GM23338 (cell line): ENCODE measurements around the gene ADGRG1.

Experiments used
- CREB1 ChIP-seq: fragments of 250-450 bp; sonication (Bioruptor Pico); IDR thresholded peaks from 2 replicates; pipeline ENCODE4 v1.5.0; 2020; ENCODE audit warnings: low read depth, mild to moderate bottlenecking, moderate library complexity
- CTCF ChIP-seq, 2 experiments: fragments of 200-600 bp in 1 of 2; sonication (generic) in 1 of 2; conservative IDR thresholded peaks; 2 replicates each; pipeline versions ENCODE4 v1.5.1 to v1.6.1; 2016 to 2017; ENCODE audit warnings: antibody characterized with exemption in 2 of 2, low read depth in 2 of 2, mild to moderate bottlenecking in 2 of 2, moderate library complexity in 1 of 2
- EZH2 ChIP-seq: fragments of 200-600 bp; sonication (generic); IDR thresholded peaks from one replicate; pipeline ENCODE4 v1.8.0; 2017; ENCODE audit warnings: antibody characterized with exemption, mild to moderate bottlenecking, low read depth; ENCODE audit not compliant: unreplicated experiment
- EZH2phosphoT487 ChIP-seq: fragments of 200-600 bp; sonication (generic); IDR thresholded peaks from one replicate; pipeline ENCODE4 v1.8.1; 2018; ENCODE audit warnings: antibody characterized with exemption; ENCODE audit not compliant: unreplicated experiment
- JUNB ChIP-seq: IDR thresholded peaks from one replicate; pipeline ENCODE4 v1.6.1; 2016; ENCODE audit warnings: antibody characterized with exemption; ENCODE audit not compliant: unreplicated experiment
- NANOG ChIP-seq: IDR thresholded peaks from 2 replicates; pipeline ENCODE4 v1.6.1; 2016; ENCODE audit warnings: antibody characterized with exemption, borderline replicate concordance
- POLR2AphosphoS5 ChIP-seq: IDR thresholded peaks from 2 replicates; pipeline ENCODE4 v1.6.1; 2016; ENCODE audit warnings: antibody characterized with exemption, low read depth
- REST ChIP-seq: IDR thresholded peaks from one replicate; pipeline ENCODE4 v1.6.1; 2018; ENCODE audit warnings: antibody characterized with exemption; ENCODE audit not compliant: unreplicated experiment
- STAT1 ChIP-seq: IDR thresholded peaks from one replicate; pipeline ENCODE4 v1.6.1; 2016; ENCODE audit warnings: antibody characterized with exemption; ENCODE audit not compliant: unreplicated experiment
- ZNF331 ChIP-seq: fragments of 250-450 bp; sonication (Bioruptor Pico); IDR thresholded peaks from 2 replicates; pipeline ENCODE4 v1.5.0; 2020; ENCODE audit warnings: low read depth, mild to moderate bottlenecking, moderate library complexity

- TF ChIP-seq CTCF (conservative IDR thresholded peaks at IDR 0.05; ENCODE audit: low read depth in 2 of 2) (no peak), POLR2AphosphoS5 (no peak), EZH2phosphoT487 (no peak), EZH2 (no peak), STAT1 (no peak), CREB1 (CRISPR knock-in tag) (no peak), JUNB (no peak), REST (no peak), NANOG (no peak), ZNF331 (no peak)
These were observed 64.2 kb downstream of the ADGRG1 start for GRCh38 chr16:57692636-57693035.
